Kidney glomerular epithelial cell (primary cell): ENCODE data around the gene FMN1.

Experiments used
- DNase-seq: peaks from one replicate; lab custom pipeline; 2025; lab: John Stamatoyannopoulos, UW

FMN1 gene

GRCh38 chr15:32823750-32824149, 370.8 kb downstream of the FMN1 start:
- DNase-seq, result no peak

GRCh38 chr15:32822739-32823138, 371.8 kb downstream of the FMN1 start:
- no peak for DNase-seq

GRCh38 chr15:32819448-32819847, 375.1 kb downstream of the FMN1 start:
- DNase-seq, result no peak

GRCh38 chr15:32818758-32819447, 375.6 kb downstream of the FMN1 start:
- peak; percentile 90 for DNase-seq

- no peak for DNase-seq
Observed at GRCh38 chr15:32817577-32817976, 376.9 kb downstream of the FMN1 start.

GRCh38 chr15:32807331-32807730, 387.2 kb downstream of the FMN1 start:
- peak; percentile 35 for DNase-seq

GRCh38 chr15:32803631-32804030, 390.9 kb downstream of the FMN1 start:
- no peak for DNase-seq

- peak; percentile 64 for DNase-seq
Observed at GRCh38 chr15:32802286-32802936, 392.1 kb downstream of the FMN1 start.

GRCh38 chr15:32799936-32800535, 394.5 kb downstream of the FMN1 start:
- no peak for DNase-seq

- no peak for DNase-seq
Observed at GRCh38 chr15:32796856-32797255, 397.7 kb downstream of the FMN1 start.

GRCh38 chr15:32794973-32795372, 399.5 kb downstream of the FMN1 start:
- DNase-seq, result no peak

GRCh38 chr15:32792436-32792835, 402.1 kb downstream of the FMN1 start:
- no peak for DNase-seq

GRCh38 chr15:32790352-32790999, 404.0 kb downstream of the FMN1 start:
- peak; percentile 22 for DNase-seq

GRCh38 chr15:32787949-32788348, 406.6 kb downstream of the FMN1 start:
- no peak for DNase-seq

GRCh38 chr15:32786906-32787305, 407.6 kb downstream of the FMN1 start:
- DNase-seq, result no peak

GRCh38 chr15:32784581-32784980, 409.9 kb downstream of the FMN1 start:
- no peak for DNase-seq

GRCh38 chr15:32781781-32782180, 412.7 kb downstream of the FMN1 start:
- no peak for DNase-seq

GRCh38 chr15:32778391-32779176, 415.9 kb downstream of the FMN1 start:
- DNase-seq, result no peak

GRCh38 chr15:32775103-32775502, 419.4 kb downstream of the FMN1 start:
- DNase-seq, result no peak

- no peak for DNase-seq
Observed at GRCh38 chr15:32774022-32774421, 420.5 kb downstream of the FMN1 start.

- DNase-seq, result no peak
Observed at GRCh38 chr15:32767236-32767635, 427.3 kb downstream of the FMN1 start.

- no peak for DNase-seq
Observed at GRCh38 chr15:32766101-32766500, 428.4 kb downstream of the FMN1 start.
